SJSA1 (cell line): ENCODE measurements around the gene BAIAP2. TPM values are rescaled to one million over a fixed set of nuclear protein-coding genes. Genes with fewer than 3 reads are reported as not detected.

ENCODE experiments used
- DNase-seq, 2 experiments: peaks; one replicate each; pipeline ENCODE4 v3.0.0-alpha.2; 2015 to 2020; ENCODE audit warnings: low spot score in 2 of 2, low read depth in 1 of 2
- H3K27ac ChIP-seq: fragments of 250-450 bp; sonication (Bioruptor Pico); 2 replicates; pipeline ENCODE4 v1.5.1; 2020; ENCODE audit warnings: mild to moderate bottlenecking, moderate library complexity
- H3K27me3 ChIP-seq: fragments of 250-450 bp; sonication (Bioruptor Pico); replicated peaks from 2 replicates; pipeline ENCODE4 v1.5.1; 2020; ENCODE audit warnings: mild to moderate bottlenecking, moderate library complexity
- H3K36me3 ChIP-seq: fragments of 250-450 bp; sonication (Bioruptor Pico); 2 replicates; pipeline ENCODE4 v1.5.1; 2020; ENCODE audit warnings: mild to moderate bottlenecking
- H3K4me1 ChIP-seq: fragments of 250-450 bp; sonication (Bioruptor Pico); replicated peaks from 2 replicates; pipeline ENCODE4 v1.6.1; 2021; ENCODE audit warnings: mild to moderate bottlenecking
- H3K4me3 ChIP-seq: fragments of 250-450 bp; sonication (Bioruptor Pico); 2 replicates; pipeline ENCODE4 v1.5.1; 2020; ENCODE audit warnings: mild to moderate bottlenecking
- H3K9me3 ChIP-seq: fragments of 250-450 bp; sonication (Bioruptor Pico); replicated peaks from 2 replicates; pipeline ENCODE4 v1.5.1; 2020; ENCODE audit warnings: mild to moderate bottlenecking
- total RNA-seq: library from RNA; depleted of rRNA; stranded (reverse); fragments of >200 nt; shearing (Covaris generic); gene quantifications from 2 replicates; pipeline ENCODE4 v1.2.3, GENCODE V29; 2014

The BAIAP2 gene
- total RNA-seq, 1 experiment from 2014 or later: 37.6 TPM

DNA sequence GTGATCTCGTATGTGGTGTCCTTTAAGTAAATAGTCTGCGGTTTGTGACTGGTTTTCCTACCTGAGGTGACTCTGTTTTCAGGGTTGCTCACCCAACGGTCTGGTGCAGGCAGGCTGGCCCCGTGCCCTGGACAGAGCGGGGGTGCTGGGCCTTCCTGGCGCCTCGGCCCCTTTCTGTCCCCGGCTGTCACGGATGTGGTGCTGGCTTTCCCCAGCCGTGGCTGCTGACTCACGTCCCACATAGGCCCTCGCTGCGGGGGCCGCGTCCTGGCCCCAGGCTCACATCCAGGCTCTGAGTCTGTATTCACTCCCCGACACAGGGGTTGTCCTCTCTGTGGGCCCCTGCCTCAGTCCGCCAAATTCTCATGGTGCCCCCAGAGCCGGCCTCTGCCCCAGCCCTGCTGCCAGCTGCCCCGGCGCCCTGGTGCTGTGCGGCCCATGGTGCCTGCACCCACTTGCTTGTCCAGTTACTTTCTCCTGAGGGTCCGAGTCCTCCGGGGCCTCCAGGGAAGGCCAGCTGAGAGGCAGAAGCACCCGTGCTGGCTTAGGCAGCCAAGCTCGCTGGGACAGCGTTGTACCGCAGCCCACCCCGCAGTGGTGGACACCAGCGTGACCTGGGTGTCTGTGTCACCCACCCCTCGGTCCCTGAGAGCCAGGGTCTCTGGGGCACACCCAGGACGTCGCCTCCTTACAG is 37.4 kb upstream of the BAIAP2 start:
- peaks cover 51% of the 10 kb centered on the region for H3K4me1 ChIP-seq
- peaks cover under 1% of the 10 kb centered on the region for H3K27me3 ChIP-seq
- H3K4me3 ChIP-seq: no peak overlapping the region
- DNase-seq: peak; percentile 76 to 91
- H3K9me3 ChIP-seq: no peaks in the 10 kb centered on the region
- H3K27ac ChIP-seq: peak overlapping the region; percentile 73
- H3K36me3 ChIP-seq: peaks cover 73% of the 10 kb centered on the region

DNA sequence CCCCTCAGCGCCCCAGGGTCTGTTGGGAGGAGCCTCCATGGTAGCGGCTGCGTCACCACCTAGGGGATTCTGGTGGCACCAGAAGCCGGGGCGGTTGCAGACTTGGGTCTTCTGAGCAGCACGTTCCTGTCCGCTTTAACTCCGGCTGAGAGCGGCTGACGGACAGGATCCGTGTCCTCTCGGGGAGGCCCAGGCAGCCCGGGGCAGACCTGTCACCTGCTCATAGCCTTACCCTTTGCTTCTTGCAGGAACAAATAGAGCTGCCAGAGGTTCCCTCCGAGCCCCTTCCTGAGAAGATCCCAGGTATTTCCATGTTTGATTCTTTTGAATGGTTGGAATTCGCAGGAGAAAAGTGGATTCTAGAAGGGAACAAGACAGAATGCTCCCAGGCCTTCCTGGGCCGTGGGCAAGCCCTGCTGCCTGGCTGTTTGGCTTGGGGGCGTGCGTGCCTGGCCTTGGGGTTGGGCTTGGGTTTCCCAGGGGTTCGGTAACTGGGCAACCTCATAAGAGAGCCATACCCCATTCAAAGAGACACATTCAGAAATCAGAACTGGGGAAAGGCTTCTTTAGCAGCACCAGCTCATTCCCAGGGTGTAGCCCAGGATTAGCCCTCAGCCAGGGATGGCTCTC is 36.7 kb upstream of the BAIAP2 start:
- Histone ChIP-seq H3K4me3 (no peak overlapping the region), H3K9me3 (no peaks in the 10 kb centered on the region), H3K27ac (peak overlapping the region; percentile 73), H3K27me3 (peaks cover 8% of the 10 kb centered on the region), H3K36me3 (peaks cover 72% of the 10 kb centered on the region), H3K4me1 (peaks cover 47% of the 10 kb centered on the region)
- DNase-seq: no peak

DNA sequence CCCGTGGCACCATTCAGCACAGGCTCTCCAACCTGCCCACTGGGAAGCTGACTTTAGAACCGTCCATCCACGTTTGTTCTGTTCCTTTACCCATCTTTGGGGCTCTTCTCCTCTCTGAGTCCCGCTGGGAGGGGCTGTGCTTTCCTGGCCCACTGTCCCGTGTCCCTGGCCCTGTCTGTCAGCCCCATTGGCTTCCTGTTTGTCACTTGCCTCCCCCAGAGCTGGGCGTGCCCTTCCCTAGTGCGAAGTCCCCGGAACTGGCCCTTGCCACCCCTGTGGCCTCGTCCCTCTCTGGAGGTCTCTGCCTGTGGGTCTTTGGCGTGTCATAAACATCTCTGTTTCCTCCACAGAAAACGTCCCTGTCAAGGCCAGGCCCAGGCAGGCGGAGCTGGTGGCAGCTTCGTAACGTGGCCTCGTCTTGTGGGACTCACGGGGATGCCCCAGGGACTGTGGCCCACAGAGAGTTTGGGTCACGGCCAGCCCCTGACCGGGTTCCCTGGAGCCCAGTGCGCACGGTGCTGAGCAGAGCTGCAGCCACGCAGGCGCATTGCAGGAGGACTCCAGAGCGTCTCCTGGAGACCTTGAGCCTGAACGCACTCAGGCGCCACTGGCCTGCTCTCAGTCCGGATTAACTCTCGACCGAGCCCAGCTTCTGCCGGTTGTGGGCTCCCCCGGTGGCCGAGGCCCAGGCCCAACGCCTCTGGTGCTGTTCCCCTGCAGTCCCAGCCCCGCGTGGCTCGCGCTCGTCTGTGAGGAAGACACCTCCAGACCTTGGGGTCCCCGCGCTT is 36.0 kb upstream of the BAIAP2 start:
- peaks cover 67% of the 10 kb centered on the region for H3K36me3 ChIP-seq

DNA sequence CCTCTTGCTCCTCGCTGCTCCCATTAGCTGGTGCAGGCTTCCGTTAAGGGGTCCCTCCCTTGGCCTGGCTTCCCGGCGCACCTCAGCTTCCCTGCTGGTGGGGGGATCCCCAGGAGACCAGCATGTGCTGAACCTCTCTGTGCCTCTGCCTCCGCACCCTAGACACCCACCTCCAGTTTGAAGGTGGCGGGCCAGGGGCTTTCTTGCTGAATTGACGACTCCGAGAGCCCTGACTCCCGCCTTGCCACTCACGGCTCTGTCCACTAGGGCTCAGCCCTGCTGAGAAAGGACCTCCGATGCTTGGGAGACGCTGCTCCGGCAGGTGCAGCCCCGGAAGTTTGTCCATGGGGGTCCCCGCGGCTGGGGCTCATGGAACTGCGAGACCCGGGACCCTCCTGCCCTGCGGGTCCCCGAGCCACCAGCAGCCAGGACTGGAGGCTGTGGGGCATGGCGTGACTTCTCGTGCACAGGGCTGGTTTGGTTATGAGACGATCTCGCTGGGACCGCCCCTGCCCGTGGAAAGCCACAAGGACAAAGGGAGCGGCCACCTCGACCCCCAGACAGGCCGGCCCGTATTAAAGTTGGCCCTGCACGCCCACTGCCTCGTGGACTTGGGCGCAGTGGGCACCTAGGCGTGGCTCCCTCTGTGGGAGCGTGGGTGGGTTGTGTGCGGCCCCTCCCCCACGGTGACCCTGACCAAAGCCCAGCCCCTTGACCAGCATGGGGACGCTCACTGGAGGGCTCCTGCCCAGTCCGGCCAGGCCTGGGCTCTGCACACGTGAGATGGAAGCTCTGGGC is 35.2 kb upstream of the BAIAP2 start:
- peaks cover 50% of the 10 kb centered on the region for H3K4me1 ChIP-seq
- no peak for DNase-seq
- peaks cover 62% of the 10 kb centered on the region for H3K36me3 ChIP-seq
- peaks cover 18% of the 10 kb centered on the region for H3K27me3 ChIP-seq
- H3K27ac ChIP-seq: no peak overlapping the region
- no peaks in the 10 kb centered on the region for H3K9me3 ChIP-seq
- no peak overlapping the region for H3K4me3 ChIP-seq

More for the DNA sequence above, 36.0 kb upstream of the BAIAP2 start:
- H3K27me3 ChIP-seq: peaks cover 13% of the 10 kb centered on the region
- H3K4me1 ChIP-seq: peaks cover 47% of the 10 kb centered on the region
- H3K9me3 ChIP-seq: no peaks in the 10 kb centered on the region
- peak overlapping the region; percentile 73; the same call in 1 of the 2 replicates for H3K27ac ChIP-seq
- DNase-seq: no peak
- H3K4me3 ChIP-seq: no peak overlapping the region

DNA sequence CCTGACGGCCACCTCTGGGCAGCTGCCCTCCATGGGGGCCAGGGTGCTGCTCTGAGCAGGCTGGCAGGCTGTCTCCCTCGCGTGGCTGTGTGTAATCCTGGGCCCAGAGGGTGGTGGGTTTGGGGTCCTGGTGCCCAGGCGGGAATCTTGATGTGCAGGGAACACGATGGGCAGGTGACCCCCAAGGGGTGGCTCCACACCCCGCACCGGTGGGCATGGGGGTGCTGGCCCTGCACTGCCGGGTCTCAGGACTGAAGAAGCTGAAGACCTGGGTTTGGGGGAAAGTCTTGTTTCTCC is 34.7 kb upstream of the BAIAP2 start:
- Histone ChIP-seq H3K36me3 (peaks cover 58% of the 10 kb centered on the region), H3K27me3 (peaks cover 22% of the 10 kb centered on the region), H3K4me1 (peaks cover 50% of the 10 kb centered on the region), H3K4me3 (no peak overlapping the region), H3K27ac (no peak overlapping the region), H3K9me3 (no peaks in the 10 kb centered on the region)
- DNase-seq: no peak

DNA sequence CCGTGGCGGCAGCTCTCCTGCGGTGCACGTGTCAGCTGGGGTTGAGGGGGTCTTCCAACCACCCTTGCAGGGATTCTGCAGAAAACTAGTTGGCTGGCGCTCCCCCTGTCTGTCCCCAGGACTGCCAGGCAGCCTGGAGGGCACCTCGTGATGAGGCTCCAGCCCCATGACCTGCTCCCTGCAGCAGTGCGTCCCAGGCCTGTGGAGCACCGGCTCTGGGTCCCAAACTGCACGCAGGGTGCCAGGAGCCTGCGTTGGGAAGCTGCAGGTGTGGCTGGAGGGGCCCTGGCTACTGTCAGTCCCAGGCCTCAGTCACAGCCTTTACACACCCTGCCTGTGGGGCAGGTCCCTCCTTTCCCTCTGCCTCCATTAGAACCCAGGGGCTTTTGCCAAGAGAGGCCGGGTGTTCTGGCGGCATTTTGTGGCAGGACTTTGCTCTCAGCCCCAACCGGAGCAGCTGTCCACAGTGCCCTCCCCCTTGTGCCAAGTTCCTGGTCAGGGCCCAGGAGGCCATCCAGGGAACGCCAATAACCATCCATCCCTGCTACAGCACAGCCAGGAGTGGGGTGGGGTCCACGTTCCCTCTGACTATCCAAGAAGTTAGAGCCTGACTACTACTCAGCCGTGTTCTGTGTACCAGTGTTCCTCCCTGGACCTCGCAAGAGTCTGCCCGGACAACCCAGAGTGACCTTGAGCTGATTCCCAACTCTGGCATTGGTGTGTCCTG is 34.2 kb upstream of the BAIAP2 start:
- Histone ChIP-seq H3K4me3 (no peak overlapping the region), H3K36me3 (peaks cover 53% of the 10 kb centered on the region), H3K27ac (no peak overlapping the region), H3K9me3 (no peaks in the 10 kb centered on the region), H3K4me1 (peaks cover 50% of the 10 kb centered on the region), H3K27me3 (peaks cover 23% of the 10 kb centered on the region)
- DNase-seq: peak in 1 of 2 experiments; percentile 49

DNA sequence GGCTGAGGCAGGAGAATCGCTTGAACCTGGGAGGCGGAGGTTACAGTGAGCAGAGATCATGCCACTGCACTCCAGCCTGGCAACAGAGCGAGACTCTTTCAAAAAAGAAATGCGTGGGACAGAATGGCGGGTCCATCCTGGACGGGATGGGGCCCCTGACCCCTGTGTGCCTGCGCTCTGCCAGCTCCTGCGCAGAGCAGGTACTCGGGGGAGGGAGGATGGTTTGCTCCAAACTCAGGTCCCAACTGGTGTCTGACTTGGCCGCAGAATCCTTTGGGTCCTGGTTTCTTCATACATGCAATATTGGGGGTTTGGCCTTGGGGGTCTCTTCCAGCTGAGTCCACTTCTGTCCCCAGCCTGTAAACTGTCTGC is 33.0 kb upstream of the BAIAP2 start:
- peaks cover 35% of the 10 kb centered on the region for H3K27me3 ChIP-seq
- peaks cover 41% of the 10 kb centered on the region for H3K36me3 ChIP-seq
- H3K4me1 ChIP-seq: peaks cover 41% of the 10 kb centered on the region
- H3K4me3 ChIP-seq: no peak overlapping the region
- DNase-seq: no peak
- H3K9me3 ChIP-seq: no peaks in the 10 kb centered on the region
- H3K27ac ChIP-seq: no peak overlapping the region

DNA sequence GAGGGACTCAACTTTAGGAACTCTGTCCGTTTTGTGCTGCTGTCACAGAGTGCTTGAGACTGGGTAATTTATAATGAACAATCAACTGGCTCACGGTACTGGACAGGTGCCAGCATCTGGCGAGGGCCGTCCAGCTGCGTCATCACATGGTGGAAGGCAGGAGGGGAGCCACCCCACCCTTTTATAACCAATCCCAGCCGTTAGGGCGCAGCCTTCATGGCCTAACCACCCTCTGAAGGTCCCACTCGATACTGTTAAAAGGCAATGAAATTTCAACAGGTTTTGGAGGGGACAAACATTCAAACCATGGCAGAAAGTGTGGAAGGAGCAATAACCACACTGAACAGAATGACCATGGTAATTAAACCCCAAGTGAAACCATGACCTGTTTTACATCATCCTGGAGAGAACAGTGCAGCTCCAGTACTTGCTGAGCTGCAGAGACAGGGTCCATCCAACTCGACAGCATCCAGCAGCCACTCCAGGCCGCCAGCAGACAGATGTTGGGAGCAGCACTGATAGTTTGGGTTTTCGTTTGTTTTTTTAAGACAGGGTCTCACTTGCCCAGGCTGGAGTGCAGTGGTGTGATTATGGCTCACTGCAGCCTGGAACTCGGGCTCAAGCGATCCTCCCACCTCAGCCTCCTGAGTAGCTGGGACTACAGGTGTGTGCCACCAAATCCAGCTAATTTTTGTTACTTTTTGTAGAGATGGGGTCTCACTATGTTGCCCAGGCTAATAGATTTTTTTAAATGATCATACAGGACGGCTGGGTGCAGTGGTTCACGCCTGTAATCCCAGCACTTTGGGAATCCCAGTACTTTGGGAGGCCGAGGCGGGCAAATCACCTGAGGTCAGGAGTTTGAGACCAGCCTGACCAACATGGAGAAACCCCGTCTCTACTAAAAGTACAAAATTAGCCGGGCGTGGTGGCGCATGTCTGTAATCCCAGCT is 32.3 kb upstream of the BAIAP2 start:
- Histone ChIP-seq H3K27me3 (peaks cover 41% of the 10 kb centered on the region), H3K36me3 (peaks cover 34% of the 10 kb centered on the region), H3K27ac (no peak overlapping the region), H3K9me3 (no peaks in the 10 kb centered on the region), H3K4me3 (no peak overlapping the region), H3K4me1 (peaks cover 34% of the 10 kb centered on the region)
- DNase-seq: peak in 1 of 2 experiments; percentile 74

DNA sequence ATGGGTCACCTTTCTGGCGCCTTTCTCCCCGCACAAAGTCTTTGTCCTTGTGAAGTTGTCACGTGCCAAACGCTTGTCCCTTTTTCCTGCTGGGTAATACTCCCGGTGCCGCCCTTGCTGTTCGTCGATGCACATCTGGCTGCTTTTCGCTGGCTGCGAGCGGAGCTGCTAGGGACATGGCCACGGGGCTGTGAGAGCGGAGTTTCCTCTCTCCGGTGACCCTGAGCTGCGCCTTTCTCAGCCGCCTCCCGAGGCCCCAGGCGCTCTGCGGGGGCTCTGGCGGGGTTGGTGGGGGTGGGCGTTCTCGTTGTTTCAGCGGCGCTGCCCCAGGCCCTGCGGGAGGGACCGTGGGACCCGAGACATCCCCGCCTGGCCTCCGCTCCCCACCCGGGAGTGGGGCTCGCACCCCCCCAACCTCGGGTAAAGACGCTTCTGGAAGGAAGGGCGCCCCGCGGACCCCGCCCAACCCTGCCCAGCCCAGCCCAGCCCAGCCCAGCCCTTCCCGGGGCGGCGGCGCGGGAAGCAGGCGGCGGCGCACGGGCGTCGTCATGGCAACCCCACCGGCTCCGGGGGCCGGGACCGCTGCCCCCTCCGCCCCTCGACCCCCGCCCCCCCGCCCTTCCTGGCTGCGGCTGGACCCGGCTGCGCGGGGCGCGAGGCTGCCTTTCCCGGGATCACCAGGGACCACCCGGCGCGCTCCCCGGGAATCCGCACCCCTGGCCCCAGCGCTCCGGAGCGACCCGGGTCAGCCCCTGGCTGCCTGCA is 31.1 kb upstream of the BAIAP2 start:
- peaks cover 22% of the 10 kb centered on the region for H3K4me1 ChIP-seq
- H3K9me3 ChIP-seq: no peaks in the 10 kb centered on the region
- H3K4me3 ChIP-seq: no peak overlapping the region
- DNase-seq: no peak
- H3K36me3 ChIP-seq: peaks cover 22% of the 10 kb centered on the region
- H3K27ac ChIP-seq: no peak overlapping the region
- H3K27me3 ChIP-seq: peaks cover 41% of the 10 kb centered on the region

DNA sequence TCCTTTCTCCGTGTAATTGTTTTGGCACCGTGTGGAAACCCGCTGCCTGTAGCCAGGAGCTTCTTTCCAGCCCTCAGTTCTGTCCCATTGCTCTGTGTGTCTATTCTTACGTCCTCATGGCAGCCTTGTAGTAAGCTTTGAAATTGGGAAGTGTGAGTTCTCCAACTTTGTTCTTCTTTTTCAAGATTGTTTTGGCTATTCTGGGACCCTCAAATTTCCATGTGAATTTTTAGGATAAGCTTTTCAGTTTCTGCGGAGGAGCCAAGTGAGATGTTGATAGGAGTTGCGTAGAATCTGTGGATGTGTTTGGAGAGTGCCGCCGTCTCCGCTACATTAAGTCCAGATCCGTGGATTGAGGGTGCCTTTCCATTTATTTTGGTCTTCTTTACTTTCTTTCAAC is 28.1 kb upstream of the BAIAP2 start:
- Histone ChIP-seq H3K4me3 (no peak overlapping the region), H3K27ac (no peak overlapping the region), H3K4me1 (peaks cover 22% of the 10 kb centered on the region), H3K36me3 (no peaks in the 10 kb centered on the region), H3K9me3 (no peaks in the 10 kb centered on the region), H3K27me3 (peaks cover 41% of the 10 kb centered on the region)
- DNase-seq: no peak

DNA sequence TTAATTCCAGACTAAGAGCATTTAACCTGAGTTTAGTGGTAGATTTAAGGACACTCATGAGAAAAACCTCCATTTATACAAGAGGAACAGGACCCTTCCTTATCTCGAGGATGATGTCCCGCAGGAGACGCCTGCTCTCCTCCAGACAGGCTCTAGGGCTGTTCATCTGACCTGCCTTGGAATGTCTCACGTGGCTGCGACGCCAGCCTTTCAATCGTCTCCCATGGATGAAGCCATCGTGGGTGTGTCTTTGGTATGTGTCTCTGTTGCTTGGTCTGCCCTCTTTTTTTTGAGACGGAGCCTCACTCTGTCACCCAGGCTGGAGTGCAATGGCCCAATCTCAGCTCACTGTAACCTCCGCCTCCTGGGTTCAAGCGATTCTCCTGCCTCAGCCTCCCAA is 26.8 kb upstream of the BAIAP2 start:
- Histone ChIP-seq H3K4me3 (no peak overlapping the region), H3K27me3 (peaks cover 34% of the 10 kb centered on the region), H3K27ac (no peak overlapping the region), H3K4me1 (peaks cover 15% of the 10 kb centered on the region), H3K9me3 (no peaks in the 10 kb centered on the region), H3K36me3 (no peaks in the 10 kb centered on the region)
- DNase-seq: no peak

DNA sequence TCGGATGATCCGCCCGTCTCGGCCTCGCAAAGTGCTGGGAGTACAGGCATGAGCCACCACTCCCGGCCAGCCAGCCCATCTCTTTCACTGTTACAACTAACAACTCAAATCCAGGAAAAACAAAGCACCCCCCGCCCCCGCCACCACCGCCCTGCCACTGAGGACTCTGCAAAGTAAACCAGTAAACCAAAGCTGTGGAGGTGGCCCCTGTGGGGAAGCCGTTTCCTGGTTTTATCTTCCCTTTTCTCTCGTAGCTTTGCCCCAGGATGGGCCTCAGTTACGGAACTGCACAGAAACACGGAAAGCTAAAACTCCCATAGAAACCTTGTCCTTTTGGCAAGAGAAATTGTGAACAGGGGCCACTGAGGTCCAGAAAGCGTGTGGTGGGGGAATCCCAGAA is 25.8 kb upstream of the BAIAP2 start:
- no peak overlapping the region for H3K27ac ChIP-seq
- H3K4me3 ChIP-seq: no peak overlapping the region
- H3K4me1 ChIP-seq: peaks cover 11% of the 10 kb centered on the region
- H3K27me3 ChIP-seq: peaks cover 28% of the 10 kb centered on the region
- no peak for DNase-seq
- no peaks in the 10 kb centered on the region for H3K9me3 ChIP-seq
- H3K36me3 ChIP-seq: no peaks in the 10 kb centered on the region
